Liver (tissue), 9 donors: Measurements from ENCODE around the gene KRTAP10-2. TPM values are rescaled to one million over a fixed set of nuclear protein-coding genes. Genes with fewer than 3 reads are reported as not detected.

ENCODE experiments used
- DNase-seq: peaks from one replicate; pipeline ENCODE4 v3.0.0-alpha.2; 2017; ENCODE audit warnings: low spot score
- H3K27ac ChIP-seq, 2 donors: one replicate each; pipeline ENCODE4 v1.7.0; 2013; ENCODE audit warnings: inconsistent platforms in 2 of 2, low read length in 2 of 2, control low read depth in 1 of 2, low read depth in 1 of 2, mild to moderate bottlenecking in 1 of 2
- H3K27me3 ChIP-seq, 4 donors: one replicate each; pipeline versions ENCODE4 v1.6.1 to v1.7.0; 2013; ENCODE audit warnings: low read length in 3 of 4, inconsistent platforms in 1 of 4, mild to moderate bottlenecking in 1 of 4, moderate library complexity in 1 of 4; ENCODE audit not compliant: control insufficient read depth in 4 of 4, insufficient read depth in 4 of 4
- H3K36me3 ChIP-seq, 4 donors: one replicate each; pipeline versions ENCODE4 v1.6.1 to v1.7.0; 2013; ENCODE audit warnings: low read length in 3 of 4, mild to moderate bottlenecking in 3 of 4, low read depth in 1 of 4, moderate library complexity in 1 of 4; ENCODE audit not compliant: control insufficient read depth in 4 of 4, insufficient read depth in 3 of 4
- H3K4me1 ChIP-seq, 4 donors: one replicate each; pipeline versions ENCODE4 v1.6.1 to v1.7.0; 2013; ENCODE audit warnings: low read length in 3 of 4, mild to moderate bottlenecking in 3 of 4, moderate library complexity in 1 of 4; ENCODE audit not compliant: control insufficient read depth in 4 of 4, insufficient read depth in 4 of 4
- H3K4me3 ChIP-seq, 3 donors: one replicate each; pipeline versions ENCODE4 v1.6.1 to v1.7.0; 2013; ENCODE audit warnings: low read length in 3 of 3, control low read depth in 1 of 3, low read depth in 1 of 3, mild to moderate bottlenecking in 1 of 3
- H3K9ac ChIP-seq, 2 donors: one replicate each; pipeline ENCODE4 v1.7.0; 2013; ENCODE audit warnings: low read length in 2 of 2, mild to moderate bottlenecking in 2 of 2, moderate library complexity in 2 of 2, control low read depth in 1 of 2, low read depth in 1 of 2
- H3K9me3 ChIP-seq, 4 donors: one replicate each; pipeline versions ENCODE4 v1.6.1 to v1.7.0; 2013; ENCODE audit warnings: low read length in 3 of 4; ENCODE audit not compliant: control insufficient read depth in 4 of 4
- CTCF ChIP-seq: fragments of 150-350 bp; IDR thresholded peaks from 2 replicates; pipeline ENCODE4 v1.5.1; 2017; ENCODE audit warnings: improper control_type of control experiment, low read depth, low read length; ENCODE audit not compliant: missing input control
- EGR1 ChIP-seq, 2 donors: IDR thresholded peaks; 2 replicates each; pipeline ENCODE4 v1.6.1; 2016 to 2018; ENCODE audit warnings: antibody characterized with exemption in 2 of 2, low read depth in 2 of 2
- FOXA1 ChIP-seq: IDR thresholded peaks from 2 replicates; pipeline ENCODE4 v1.6.1; 2016; ENCODE audit warnings: antibody characterized with exemption
- FOXA2 ChIP-seq: IDR thresholded peaks from 2 replicates; pipeline ENCODE4 v1.6.1; 2016; ENCODE audit warnings: antibody characterized with exemption
- GABPA ChIP-seq, 2 donors: IDR thresholded peaks in 1 of 2; conservative IDR thresholded peaks in 1 of 2; 2 replicates each; pipeline ENCODE4 v1.6.1; 2016; ENCODE audit warnings: antibody characterized with exemption in 2 of 2, mild to moderate bottlenecking in 1 of 2, moderate library complexity in 1 of 2
- HNF4A ChIP-seq, 2 donors: conservative IDR thresholded peaks; 2 replicates each; pipeline ENCODE4 v1.6.1; 2016; ENCODE audit warnings: antibody characterized with exemption in 2 of 2, mild to moderate bottlenecking in 2 of 2
- HNF4G ChIP-seq: IDR thresholded peaks from 2 replicates; pipeline ENCODE4 v1.6.1; 2016; ENCODE audit warnings: antibody characterized with exemption
- JUND ChIP-seq, 2 donors: IDR thresholded peaks; 2 replicates each; pipeline ENCODE4 v1.6.1; 2016; ENCODE audit warnings: antibody characterized with exemption in 2 of 2
- MAX ChIP-seq: IDR thresholded peaks from 2 replicates; pipeline ENCODE4 v1.6.1; 2016; ENCODE audit warnings: antibody characterized with exemption
- NR2F2 ChIP-seq: IDR thresholded peaks from 2 replicates; pipeline ENCODE4 v1.6.1; 2016; ENCODE audit warnings: antibody characterized with exemption
- RAD21 ChIP-seq, 2 donors: IDR thresholded peaks; 2 replicates each; pipeline ENCODE4 v1.6.1; 2016; ENCODE audit warnings: antibody characterized with exemption in 2 of 2, mild to moderate bottlenecking in 2 of 2
- RXRA ChIP-seq, 2 donors: IDR thresholded peaks; 2 replicates each; pipeline ENCODE4 v1.6.1; 2017 to 2018; ENCODE audit warnings: antibody characterized with exemption in 2 of 2, mild to moderate bottlenecking in 1 of 2
- SP1 ChIP-seq: IDR thresholded peaks from 2 replicates; pipeline ENCODE4 v1.6.1; 2018; ENCODE audit warnings: antibody characterized with exemption, mild to moderate bottlenecking
- TAF1 ChIP-seq: conservative IDR thresholded peaks from 2 replicates; pipeline ENCODE4 v1.6.1; 2016; ENCODE audit warnings: antibody characterized with exemption, mild to moderate bottlenecking
- YY1 ChIP-seq: IDR thresholded peaks from 2 replicates; pipeline ENCODE4 v1.6.1; 2016; ENCODE audit warnings: antibody characterized with exemption, mild to moderate bottlenecking
- WGBS: extraction: QIAGEN DNeasy Blood & Tissue Kit; methylation state at CpG from one replicate; pipeline ENCODE4 v1.1.7; 2013; 5-methylcytosine and 5-hydroxymethylcytosine counted together
- polyA plus RNA-seq, 2 donors: library from polyadenylated mRNA; stranded (reverse) in 1 of 2; unstranded in 1 of 2; fragments of 200-250 nt in 1 of 2; fragments of >200 nt in 1 of 2; fragmentation: Nextera tagmentation in 1 of 2; extraction: Ambion mirVana in 1 of 2; gene quantifications; one replicate each; pipeline versions ENCODE4 v1.2.1 to v1.2.3, GENCODE V29; 2013 to 2015
- total RNA-seq, 2 donors: library from RNA; depleted of rRNA; stranded (reverse); fragments of >200 nt; gene quantifications; one replicate each; pipeline ENCODE4 v1.2.3, GENCODE V29; 2014
- TF ChIP-seq, protein P1 (sequence below): IDR thresholded peaks from 2 replicates; pipeline ENCODE4 v1.6.1; 2016; ENCODE audit warnings: antibody characterized with exemption, mild to moderate bottlenecking
- donor health status: healthy.
- donor health status: healthy.
- donor health status: healthy.
- donor health status: healthy.
- donor health status: healthy.

The KRTAP10-2 gene
- total and polyA plus RNA-seq, 4 donors = not detected

DNA sequence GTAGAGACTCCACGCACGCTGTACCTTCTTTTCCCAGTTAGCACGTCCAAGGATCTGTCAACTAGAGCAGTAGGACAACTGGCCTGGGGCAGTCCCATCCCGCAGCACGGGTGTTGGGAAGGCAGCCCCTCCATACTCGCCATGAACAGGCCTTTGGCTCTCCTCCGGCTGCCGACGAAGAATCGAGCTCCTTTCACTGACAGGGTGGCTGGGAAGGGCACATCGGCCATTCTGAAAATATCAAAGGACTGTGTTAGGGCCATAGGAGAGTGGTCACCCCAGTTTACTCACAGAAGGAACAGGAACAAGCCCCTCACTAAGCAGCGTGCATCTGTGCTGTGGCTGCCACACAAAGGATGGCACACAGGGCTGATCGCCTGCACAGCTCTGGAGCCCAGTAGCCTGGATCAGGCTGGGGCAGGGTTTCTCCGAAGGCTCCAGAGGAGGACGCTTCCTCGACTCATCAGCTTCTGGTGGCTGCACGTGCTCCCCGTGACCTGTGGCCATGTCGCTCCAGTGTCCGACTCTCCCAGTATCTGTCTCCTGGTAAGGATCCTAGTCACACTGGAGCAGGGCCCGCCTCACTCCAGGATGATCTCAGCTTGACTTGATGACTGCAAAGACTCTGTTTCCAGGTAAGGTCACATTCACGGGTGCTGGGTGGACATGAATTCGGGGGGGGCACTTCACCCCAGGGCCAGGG lies 20.3 kb downstream of the KRTAP10-2 start:
- Histone ChIP-seq H3K27ac (no peak overlapping the region), H3K9ac (no peak overlapping the region), H3K4me3 (no peak overlapping the region), H3K9me3 (no peaks in the 10 kb centered on the region), H3K36me3 (no peaks in the 10 kb centered on the region), H3K27me3 (no peaks in the 10 kb centered on the region), H3K4me1 (no peaks in the 10 kb centered on the region)
- no peak for DNase-seq
- TF ChIP-seq JUND (IDR thresholded peaks at IDR 0.05) (no peak), MAX (no peak), SP1 (no peak), CTCF (no peak), GABPA (IDR thresholded peaks at IDR 0.05 in 1 of 2, conservative IDR thresholded peaks at IDR 0.05 in 1 of 2) (no peak), TAF1 (no peak), HNF4A (conservative IDR thresholded peaks at IDR 0.05) (no peak), HNF4G (no peak), RXRA (IDR thresholded peaks at IDR 0.05) (no peak)
- TF ChIP-seq, protein P1, sequence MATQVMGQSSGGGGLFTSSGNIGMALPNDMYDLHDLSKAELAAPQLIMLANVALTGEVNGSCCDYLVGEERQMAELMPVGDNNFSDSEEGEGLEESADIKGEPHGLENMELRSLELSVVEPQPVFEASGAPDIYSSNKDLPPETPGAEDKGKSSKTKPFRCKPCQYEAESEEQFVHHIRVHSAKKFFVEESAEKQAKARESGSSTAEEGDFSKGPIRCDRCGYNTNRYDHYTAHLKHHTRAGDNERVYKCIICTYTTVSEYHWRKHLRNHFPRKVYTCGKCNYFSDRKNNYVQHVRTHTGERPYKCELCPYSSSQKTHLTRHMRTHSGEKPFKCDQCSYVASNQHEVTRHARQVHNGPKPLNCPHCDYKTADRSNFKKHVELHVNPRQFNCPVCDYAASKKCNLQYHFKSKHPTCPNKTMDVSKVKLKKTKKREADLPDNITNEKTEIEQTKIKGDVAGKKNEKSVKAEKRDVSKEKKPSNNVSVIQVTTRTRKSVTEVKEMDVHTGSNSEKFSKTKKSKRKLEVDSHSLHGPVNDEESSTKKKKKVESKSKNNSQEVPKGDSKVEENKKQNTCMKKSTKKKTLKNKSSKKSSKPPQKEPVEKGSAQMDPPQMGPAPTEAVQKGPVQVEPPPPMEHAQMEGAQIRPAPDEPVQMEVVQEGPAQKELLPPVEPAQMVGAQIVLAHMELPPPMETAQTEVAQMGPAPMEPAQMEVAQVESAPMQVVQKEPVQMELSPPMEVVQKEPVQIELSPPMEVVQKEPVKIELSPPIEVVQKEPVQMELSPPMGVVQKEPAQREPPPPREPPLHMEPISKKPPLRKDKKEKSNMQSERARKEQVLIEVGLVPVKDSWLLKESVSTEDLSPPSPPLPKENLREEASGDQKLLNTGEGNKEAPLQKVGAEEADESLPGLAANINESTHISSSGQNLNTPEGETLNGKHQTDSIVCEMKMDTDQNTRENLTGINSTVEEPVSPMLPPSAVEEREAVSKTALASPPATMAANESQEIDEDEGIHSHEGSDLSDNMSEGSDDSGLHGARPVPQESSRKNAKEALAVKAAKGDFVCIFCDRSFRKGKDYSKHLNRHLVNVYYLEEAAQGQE = no peak
- WGBS = 82% methylated on average over 23 of the region's 23 CpGs

DNA sequence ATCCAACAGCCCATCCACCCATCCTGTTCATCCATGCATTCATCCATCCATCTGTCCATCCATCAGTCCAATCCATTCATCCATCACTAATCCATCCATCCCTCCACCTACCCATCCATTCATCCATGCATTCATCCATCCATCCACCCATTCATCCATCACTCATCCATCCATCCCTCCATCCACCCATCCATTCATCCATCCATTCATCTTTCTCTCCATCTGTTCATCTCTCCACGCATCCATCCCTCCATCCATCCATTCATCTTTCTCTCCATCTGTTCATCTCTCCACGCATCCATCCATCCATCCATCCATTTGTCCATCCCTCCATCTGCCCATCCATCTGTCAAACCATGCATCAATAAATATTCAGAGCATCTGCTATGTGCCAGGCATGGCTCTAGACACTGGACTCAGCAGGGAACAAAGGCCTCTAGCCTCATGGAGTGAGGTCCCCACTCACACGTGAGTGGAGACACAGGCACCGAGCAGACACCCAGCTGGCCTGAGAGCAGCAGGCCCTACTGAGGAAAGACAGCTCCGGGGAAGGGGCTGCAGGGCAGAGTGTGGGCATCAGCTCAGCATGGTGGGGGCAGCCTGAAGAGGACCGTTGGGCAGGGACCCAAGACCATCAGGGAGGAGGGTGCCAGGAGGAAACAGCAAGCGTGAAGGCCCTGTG lies 20.9 kb downstream of the KRTAP10-2 start:
- WGBS = 82% methylated on average over 7 of the region's 7 CpGs
- no peak for DNase-seq
- H3K9me3 ChIP-seq = no peaks in the 10 kb centered on the region
- no peak overlapping the region for H3K27ac ChIP-seq
- H3K4me3 ChIP-seq = no peak overlapping the region
- no peaks in the 10 kb centered on the region for H3K36me3 ChIP-seq
- H3K27me3 ChIP-seq = no peaks in the 10 kb centered on the region
- H3K9ac ChIP-seq = no peak overlapping the region
- TF ChIP-seq RAD21 (IDR thresholded peaks at IDR 0.05) = no peak
- no peak for TF ChIP-seq MAX
- TF ChIP-seq HNF4A (conservative IDR thresholded peaks at IDR 0.05) = no peak
- no peak for TF ChIP-seq RXRA (IDR thresholded peaks at IDR 0.05)
- no peak for TF ChIP-seq EGR1 (IDR thresholded peaks at IDR 0.05; ENCODE audit: low read depth in 2 of 2)
- no peak for TF ChIP-seq YY1
- no peak for TF ChIP-seq FOXA2
- TF ChIP-seq CTCF = no peak
- TF ChIP-seq GABPA (IDR thresholded peaks at IDR 0.05 in 1 of 2, conservative IDR thresholded peaks at IDR 0.05 in 1 of 2) = no peak
- no peak for TF ChIP-seq NR2F2
- no peak for TF ChIP-seq FOXA1
- H3K4me1 ChIP-seq = no peaks in the 10 kb centered on the region
